Stimulated activated CD4-positive, alpha-beta T cell treated with anti-CD3 and anti-CD28 coated beads, Interleukin-15, amount 100 ng/mL, for 48 hours (primary cell): ENCODE data around the gene CDV3.
A peak's percentile ranks its signal among the peaks of the same experiment; 100 is the strongest.

Experiments
- DNase-seq, 2 donors: peaks; one replicate each; pipeline ENCODE4 v3.0.0-alpha.2; 2020; ENCODE audit warnings: low read depth in 2 of 2

Gene CDV3

DNA sequence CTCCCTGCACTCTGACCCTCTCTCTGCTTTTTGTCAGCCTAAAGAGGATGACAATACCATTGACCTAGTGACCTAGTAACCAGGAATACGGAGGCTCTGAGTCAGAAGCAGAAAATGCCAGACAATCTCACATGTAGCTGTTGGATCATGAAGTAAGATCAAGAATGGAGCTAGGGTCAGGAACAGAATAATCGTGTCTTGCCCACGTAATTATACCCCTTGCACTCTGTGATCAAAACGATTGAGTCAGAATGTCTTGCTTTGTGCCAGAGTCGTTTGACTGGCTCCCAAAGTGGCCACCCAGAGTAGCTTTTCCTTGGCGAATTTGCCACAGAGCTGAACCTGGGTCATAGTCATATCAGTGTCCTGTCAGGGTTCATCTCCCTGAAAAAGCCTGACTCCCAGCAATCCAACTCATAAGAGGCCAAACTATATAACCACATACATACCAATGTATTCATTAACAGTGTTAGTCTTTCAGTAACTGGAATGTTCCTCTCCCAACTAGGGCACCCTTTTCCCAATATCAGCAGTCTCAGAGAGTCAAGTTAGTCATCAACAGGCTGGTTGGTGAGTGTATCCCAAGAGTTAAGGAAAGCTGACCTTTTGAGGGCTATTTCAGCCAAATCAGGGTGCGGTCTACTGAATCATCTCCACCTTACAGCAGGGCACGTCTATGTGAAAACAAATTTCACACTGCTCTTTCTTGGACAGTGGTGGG is 5.0 kb upstream of the CDV3 start:
- no peak for DNase-seq

DNA sequence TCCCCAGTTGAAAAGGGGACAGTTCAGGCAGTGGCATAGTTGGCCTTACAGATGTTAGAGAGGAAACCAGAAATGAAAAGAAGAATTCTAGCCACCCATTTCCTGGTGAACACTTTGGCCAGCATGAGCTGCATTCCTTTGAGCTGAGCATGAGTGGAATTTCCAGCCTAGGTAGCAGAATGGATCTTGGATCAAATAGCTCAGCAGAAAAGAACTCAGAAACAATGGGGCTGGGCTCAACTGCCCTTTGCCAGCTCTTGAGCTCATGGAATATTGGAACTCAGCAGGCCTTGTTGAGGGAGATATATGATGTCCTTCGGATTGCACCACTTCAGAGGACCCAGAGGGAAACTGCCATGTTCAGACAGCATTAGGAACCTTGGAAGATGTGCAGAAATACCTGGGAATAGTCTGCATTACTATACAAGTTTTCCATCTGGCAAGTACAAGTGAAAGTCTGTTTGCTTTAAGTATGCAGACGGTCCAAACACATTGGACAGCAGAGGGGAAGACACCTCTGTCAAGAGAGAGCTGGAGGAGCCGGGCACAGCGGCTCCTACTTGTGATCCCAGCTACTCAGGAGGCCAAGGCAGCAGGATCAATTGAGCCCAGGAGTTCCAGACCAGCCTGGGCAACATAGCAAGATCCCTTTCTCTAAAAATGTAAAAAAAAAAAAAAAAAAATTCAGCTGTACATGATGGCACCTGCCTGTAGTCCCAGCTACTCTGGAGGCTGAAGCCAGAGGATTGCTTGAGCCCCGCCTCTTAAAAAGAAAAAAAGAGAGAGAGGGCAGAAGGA is 3.1 kb upstream of the CDV3 start:
- no peak for DNase-seq

DNA sequence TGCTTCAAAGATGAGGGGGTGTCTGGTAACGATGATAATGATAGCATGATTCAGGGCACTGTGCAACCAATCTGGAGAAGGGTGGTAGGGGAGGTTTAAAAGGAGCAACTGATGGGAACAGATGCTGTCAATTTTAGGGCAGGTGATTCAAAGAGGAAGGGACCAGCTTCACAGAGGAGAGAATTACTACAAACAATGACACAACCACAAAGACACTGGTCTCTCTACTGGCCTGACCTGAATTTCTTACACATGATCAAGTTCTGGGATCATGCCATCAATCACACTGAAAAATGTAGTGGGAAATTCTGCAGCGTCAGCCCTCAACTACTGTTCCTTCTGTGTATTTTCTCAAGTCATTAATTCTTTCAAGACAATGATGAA is 2.6 kb upstream of the CDV3 start:
- DNase-seq = no peak

DNA sequence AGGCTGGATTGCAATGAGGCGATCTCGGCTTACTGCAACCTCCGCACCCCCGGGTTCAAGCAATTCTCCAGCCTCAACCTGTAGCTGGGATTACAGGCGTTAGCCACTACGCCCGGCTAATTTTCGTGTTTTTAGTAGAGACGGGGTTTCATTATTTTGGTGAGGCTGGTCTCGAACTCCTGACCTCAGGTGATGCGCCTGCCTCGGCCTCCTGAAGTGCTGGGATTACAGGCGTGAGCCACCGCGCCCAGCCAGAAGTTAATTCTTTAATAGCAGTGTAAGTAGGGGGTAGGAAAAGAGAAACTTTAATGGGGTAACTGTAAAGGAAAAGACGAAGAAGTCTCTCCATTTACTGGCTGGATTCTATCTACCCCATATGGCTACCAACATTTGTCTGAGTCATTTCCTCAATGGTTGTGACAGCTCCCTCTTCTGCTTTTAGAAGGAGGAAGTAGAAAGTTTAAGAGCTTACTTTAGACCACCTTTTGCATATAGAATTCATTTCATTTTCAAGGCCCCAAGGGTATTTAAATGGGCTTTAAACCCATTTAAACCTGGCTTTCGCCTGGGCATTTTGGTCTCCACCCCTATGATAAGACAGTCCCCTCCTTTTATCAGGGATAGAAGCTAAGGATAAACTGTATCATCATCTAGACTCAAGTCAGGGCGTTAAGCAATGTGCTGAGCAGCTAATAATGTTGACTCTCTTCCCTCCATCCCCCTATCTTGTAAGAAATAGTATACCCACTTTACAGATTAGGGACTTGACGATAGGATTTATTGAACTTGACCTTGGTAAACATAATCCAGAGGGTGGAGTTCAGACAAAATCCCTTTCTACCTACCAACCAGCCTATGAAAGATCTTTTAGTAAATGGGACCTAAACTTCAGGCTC is 1.1 kb upstream of the CDV3 start:
- DNase-seq = no peak

DNA sequence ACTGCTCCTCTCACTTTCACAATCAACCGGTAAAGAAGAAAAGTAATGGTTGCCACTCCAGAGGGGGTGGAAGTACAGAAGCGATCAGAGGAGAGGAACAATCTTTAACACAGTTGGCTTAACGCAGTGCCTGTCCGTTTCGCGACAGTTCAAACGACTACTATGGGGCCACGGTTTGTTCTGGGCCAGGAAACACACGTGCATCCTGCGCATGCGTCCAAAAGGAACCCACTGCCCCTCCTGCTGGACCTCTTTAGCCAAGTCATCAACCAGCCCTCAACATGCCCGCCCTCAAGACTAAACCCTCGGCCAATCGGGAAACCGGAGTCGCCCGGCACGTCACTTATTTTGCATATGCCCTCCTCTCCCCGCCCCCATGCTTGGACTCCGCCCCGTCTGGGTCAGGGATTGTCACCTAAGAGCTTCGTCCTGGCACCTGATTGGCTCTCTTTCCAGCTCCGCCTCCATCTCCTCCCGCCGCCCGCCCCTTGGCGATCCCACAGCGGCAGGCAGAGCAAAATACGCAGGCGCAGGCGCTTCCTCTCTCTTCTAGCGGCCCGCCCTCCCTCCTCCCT is 345 bp upstream of the CDV3 start:
- DNase-seq = peak; percentile 100

DNA sequence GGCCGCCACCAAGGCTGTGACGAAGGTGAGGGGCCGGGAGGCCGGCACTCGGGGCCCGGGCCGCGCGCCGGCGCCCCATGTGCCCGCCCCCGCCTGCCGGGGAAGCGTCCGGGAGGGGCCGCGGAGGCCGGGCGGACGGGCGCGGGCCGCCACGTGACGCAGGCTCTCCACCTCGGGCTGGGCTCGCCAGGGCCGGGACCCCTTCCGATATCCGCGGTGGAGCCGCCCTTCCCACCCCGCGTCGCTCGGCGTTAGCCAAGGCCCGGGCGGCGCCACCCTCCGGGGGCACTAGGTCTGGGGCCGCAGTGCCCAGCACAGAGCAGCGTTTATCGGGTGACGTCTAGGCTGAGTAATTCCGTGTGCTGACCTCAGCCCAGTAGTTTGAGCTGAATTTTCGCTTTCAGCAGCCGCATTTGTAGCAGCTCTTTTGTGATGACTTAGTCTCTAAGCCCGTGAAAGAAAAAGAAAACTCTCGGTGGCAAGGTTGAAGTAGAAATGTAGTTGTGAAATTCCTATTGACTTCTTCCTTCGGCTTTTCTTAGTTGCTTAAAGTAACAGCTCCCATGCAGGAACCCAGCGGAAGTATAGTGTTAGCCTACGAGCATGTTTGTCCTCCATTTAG is 885 bp downstream of the CDV3 start:
- DNase-seq = peak; percentile 67 to 71

DNA sequence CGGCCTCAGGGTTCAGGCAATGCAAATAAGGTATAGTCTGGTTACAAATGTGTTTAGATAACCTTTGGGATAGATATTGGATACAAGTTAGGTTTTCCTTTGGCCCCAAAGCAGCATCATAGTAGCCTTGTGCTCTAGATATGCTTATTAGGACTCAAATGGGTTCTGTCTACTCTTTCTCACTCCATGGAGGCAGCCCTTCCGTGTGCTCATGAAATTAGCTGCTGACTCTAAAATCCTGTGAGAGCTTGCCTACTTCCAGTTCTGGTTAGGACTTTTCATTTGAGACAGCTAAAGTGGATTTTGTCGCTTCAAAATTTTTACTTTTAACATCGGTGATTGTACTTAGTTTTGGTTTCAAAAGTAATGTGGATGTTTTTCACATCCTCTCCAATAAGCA is 1.6 kb downstream of the CDV3 start:
- DNase-seq = no peak

DNA sequence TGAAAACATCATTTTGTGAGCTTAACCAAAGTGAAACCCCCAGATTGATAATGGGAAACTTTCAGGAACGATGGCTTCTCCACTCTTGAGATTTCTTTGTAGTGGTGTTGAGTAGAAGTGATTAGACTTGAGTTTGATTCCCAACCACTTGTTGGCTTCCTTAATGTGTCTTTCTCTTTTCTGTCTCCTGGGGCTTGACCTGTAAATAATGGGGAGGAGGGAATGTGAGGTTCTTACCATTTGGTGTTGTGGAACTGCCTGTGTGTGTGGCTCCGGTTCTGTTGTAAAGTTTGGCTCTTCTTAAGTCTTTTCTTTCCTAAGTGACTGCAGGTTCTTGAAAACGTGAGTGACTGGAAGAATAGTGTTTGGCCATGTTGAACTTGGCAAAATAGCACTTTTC is 2.7 kb downstream of the CDV3 start:
- DNase-seq = no peak

DNA sequence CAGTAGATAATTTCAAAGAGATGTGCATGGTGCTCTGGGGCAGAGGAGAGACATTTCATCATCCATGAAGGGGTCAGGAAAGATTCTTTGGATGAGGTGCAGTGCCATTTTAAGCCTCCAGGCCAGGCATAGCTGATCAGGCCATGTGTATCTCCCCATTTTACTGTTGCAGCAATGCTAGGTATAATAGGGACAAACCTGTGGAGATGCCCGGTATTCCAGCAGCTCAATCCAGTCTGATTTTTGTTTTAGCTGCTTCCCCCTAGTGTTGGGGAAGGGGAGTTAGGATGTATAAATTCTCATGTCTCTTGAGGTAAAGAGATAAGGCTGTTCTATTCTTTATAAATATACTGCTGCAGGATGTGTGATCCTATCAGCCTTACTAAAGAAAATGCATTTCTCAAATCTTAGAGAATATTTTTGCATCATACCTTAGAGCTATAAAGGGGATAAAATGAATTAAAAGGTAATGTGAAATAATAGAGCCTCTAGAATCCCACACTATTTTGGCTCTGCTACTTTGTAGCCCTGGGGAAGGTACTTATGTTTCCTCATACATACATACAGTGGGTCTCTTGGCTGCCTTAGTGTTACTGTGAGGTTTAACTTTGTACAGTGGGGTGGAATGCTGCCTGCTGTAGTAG is 5.2 kb downstream of the CDV3 start:
- no peak for DNase-seq

DNA sequence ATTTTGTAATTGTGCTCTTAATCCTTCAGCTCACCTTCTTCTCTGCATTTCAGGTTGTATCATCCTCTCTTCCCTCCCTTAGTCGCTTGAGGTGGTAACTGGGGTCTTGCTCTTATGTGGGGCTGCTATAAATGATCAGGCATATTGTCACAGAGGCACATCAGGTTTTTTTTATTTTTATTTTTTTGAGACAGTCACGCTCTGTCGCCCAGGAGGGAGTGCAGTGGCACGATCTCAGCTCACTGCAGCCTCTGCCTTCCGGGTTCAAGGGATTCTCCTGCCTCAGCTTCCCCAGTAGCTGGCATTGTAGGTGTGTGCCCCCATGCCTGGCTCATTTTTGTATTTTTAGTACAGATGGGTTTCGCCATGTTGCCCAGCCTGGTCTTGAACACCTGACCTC is 9.9 kb downstream of the CDV3 start:
- DNase-seq = no peak

DNA sequence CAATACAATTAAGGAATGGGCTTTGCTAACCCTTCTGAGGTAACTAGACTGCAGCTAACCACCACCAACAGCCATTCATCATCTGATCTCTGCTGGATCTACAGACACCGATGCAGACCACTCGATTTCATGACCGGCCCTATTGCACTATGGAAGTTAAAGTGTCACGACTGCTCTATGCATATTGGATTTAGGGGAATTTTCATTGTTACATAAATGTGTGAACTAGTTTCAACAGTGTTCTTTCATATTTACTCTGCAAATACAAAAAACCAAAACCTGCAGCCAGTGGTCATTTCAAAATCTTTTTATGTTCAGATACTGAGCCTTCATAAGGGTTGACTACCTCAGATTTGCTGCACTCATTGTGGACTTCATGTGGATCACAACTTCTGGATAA is 14.5 kb downstream of the CDV3 start:
- DNase-seq = no peak

DNA sequence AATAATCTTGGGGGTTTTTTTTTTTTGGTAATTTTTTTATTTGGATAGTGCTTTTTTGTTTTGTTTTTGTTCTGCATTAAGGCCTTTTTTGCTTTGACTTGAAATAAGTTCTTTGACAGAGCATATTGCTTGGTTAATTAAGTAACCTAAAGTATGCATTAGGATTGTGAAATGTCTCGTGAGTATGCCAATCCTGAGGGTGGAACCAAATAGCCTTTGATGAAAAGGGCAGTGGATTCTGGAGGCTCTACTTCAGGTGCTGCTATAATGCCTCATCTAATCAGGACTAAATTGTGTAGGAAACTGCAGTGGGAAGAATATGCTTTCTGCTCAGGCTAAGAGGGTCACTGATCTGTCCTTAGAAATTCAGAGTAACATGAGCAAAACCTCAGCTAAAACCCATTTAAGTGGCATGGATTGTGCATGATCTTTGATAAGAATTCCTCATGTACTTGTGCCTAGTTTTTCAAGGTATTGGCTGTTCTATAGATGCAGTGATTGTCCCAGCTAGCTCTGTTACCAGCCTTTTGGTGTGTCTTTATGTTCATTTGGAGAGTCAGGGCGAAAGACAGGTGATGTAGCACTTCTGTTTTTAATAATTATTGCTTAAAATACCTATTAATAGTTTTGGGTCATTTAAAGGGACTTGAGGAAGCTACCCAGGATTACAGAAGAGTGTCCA is 15.4 kb downstream of the CDV3 start:
- no peak for DNase-seq

DNA sequence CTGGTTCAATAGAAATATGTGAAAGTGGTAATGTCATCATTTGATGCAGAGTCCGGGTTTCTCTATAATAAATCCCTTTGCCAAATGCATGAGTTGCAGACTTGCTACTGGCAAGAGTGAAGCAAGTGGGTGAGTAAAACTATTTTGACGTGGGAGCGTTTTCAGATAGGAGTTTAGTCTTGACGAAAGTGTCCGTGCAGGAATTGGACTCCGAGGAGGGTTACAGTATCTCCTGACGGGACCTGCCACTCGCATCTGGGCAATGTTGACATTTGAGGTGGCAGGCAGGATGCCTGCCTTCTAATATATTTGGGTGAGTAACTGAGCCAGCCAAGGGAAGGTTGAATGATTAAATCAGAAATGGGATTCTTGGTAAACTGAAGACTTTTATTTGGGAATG is 16.0 kb downstream of the CDV3 start:
- DNase-seq = no peak

DNA sequence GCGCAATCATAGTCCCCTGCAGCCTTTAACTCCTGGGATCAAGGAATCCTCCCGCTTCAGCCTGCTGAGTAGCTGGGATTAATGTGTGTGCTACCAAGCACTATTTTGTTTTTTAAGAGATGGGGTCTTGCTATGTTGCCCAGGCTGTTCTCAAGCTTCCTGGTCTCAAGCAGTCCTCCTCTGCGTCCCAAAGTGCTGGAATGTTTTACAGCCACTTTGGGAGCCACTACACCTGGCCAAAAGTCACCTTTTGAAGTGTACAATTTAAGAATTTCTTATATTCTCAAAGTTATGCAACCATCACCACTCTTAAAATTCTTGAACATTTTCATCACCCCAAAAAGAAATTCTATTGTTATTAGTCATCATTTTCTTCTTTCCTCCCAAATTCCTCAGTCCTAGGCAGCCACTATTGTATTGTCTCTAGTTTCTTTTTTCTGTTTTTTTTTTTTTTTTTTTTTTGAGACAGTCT is 17.8 kb downstream of the CDV3 start:
- DNase-seq = no peak

DNA sequence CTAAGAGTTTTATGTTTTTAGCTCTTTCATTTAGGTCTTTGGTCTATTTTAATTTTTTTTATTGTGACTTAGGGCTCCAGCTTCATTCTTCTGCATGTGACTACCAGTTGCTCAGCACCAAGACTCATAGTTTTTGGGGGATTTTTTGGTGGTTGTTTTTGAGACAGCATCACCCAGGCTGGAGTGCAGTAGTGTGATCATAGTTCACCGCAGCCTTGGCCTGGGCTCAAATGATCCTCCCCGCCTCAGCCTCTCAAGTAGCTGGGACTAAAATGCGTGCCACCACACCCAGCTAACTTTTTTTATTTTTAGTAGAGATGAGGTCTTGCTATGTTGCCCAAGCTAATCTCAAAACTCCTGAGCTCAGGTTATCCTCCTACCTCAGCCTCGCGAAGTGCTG is 19.4 kb downstream of the CDV3 start:
- no peak for DNase-seq

DNA sequence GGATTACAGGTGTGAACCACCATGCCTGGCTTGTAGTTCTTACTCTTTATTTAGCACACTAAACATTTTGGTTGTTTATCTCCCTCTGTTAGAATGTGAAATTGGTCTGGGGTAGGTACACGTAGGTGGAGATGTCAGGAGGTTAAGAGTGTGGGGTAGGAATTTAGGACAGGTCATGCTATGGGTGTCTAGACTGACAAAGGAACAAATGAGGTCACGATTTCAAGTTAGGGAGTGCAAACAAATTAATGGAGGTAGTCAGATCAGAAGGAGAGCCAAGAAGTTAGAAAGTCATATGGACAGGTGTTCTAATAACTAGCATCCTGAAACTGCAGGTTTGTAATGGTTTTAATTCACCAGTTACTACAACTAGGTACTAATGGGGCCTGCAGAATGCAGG is 19.8 kb downstream of the CDV3 start:
- no peak for DNase-seq

DNA sequence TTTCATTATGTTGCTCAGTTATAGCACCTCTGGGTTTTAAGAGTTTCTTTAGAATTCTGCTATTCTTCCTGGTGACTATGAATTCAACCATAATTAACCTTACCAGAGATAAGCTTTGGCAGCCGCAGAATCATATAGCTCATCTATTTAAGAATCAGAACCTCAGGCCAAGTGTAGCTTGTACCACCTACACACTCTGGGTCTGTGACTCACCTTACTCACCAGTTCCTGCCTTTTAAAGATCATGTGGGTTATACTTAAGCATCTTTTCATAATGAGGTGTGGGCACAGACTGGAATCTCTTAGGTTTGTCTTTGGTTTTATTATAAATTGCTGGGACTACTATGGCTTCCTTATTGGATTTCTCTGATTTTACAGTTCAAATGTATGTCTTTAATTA is 21.9 kb downstream of the CDV3 start:
- peak in 1 of 2 donors; percentile 26 for DNase-seq

DNA sequence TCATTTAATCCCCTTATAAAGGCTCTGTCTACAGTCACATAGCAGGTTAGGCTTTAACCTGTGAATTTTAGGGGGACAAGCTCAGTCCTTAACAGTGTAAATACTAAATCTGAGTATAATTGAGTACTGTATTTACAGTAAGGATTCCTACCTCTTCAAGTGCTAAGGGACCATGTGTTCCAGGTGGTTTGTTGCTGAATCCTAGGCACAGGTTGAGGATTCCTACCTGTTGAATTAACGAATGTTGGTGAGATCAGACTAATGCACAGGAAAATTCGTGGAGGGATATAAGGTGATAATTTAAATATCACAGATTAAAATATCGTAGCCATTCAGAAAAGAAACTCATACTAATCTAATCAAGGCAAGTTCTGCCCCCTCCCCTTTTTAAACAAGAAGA is 24.9 kb downstream of the CDV3 start:
- DNase-seq = no peak

DNA sequence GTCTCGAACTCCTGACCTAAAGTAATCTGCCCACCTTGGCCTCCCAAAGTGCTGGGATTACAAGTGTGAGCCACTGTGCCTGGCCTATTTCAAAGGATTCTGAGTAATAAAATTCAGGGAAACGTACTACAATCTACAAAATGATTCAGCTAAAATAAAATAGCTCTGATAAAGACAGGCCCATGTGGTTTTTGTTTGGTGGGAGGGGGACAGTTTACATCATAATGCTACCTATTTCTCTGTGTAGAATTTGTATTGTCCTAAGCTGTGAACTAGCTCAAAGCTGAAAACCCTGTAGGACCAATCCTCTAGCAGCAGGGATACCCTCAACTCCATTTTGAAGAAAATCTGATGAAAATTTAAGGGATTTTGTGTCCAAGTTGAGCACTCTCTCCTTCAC is 25.8 kb downstream of the CDV3 start:
- DNase-seq = no peak

DNA sequence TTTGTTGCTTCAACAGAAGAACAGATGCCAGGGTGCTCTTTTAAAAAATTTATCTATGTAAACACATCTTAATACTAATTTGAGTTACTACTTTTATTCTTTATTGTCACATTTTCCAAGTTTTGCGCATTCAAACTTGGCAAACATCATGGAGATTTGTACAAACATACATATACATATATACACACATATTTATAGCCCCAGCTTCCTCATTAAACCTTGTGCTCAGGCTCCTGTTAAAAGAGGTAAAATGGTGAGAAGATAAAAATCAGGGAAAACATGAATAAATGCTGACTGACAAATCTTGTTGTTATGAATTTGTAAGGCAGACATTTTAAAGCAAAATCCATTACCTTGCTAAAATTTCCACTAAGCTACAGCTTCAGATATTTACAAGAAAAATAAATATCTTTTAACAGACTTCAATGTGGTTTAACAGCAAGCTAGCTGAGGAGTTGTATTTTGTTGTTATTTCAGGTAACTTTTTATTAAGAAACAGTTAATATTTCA is 27.1 kb downstream of the CDV3 start:
- no peak for DNase-seq
